Keratinocyte (primary cell): ENCODE data around the gene ELMO3. TPM values are rescaled to one million over a fixed set of nuclear protein-coding genes. Genes with fewer than 3 reads are reported as not detected.

Source experiments
- DNase-seq: peaks from one replicate; pipeline ENCODE4 v3.0.0-alpha.2; 2011; ENCODE audit warnings: low read depth, missing footprints, low spot score
- FAIRE-seq: peaks from 2 replicates; lab custom pipeline; 2011; peaks lifted over from hg19 to GRCh38; lab: Jason Lieb, UNC
- H2AFZ ChIP-seq: 2 replicates; pipeline ENCODE4 v1.6.0; 2012; ENCODE audit warnings: low read length, control low read depth, inconsistent platforms; ENCODE audit not compliant: control insufficient read depth
- H3K27ac ChIP-seq: 2 replicates; pipeline ENCODE4 v1.5.1; 2011; ENCODE audit warnings: low read length; ENCODE audit not compliant: control insufficient read depth, insufficient read depth
- H3K27me3 ChIP-seq: 3 replicates; pipeline ENCODE4 v1.6.0; 2011; ENCODE audit warnings: low read length; ENCODE audit not compliant: control insufficient read depth, insufficient read depth; ENCODE audit errors: extremely low read depth
- H3K36me3 ChIP-seq, 2 experiments: 2 replicates in 1 of 2; 3 replicates in 1 of 2; pipeline ENCODE4 v1.5.1; 2011; ENCODE audit warnings: low read length in 2 of 2, mild to moderate bottlenecking in 1 of 2; ENCODE audit not compliant: control insufficient read depth in 2 of 2, insufficient read depth in 2 of 2; ENCODE audit errors: extremely low read depth in 1 of 2
- H3K4me1 ChIP-seq: 3 replicates; pipeline ENCODE4 v1.5.1; 2011; ENCODE audit warnings: low read length; ENCODE audit not compliant: control insufficient read depth, insufficient read depth; ENCODE audit errors: extremely low read depth
- H3K4me2 ChIP-seq: 3 replicates; pipeline ENCODE4 v1.6.0; 2011; ENCODE audit warnings: low read depth, low read length; ENCODE audit not compliant: control insufficient read depth, insufficient read depth; ENCODE audit errors: extremely low read depth
- H3K4me3 ChIP-seq, 3 experiments: fragments of 200-600 bp in 1 of 3; sonication (generic) in 1 of 3; 2 replicates in 2 of 3; 3 replicates in 1 of 3; pipeline ENCODE4 v1.5.1; 2011 to 2016; ENCODE audit warnings: low read length in 3 of 3, mild to moderate bottlenecking in 3 of 3, control low read depth in 2 of 3, inconsistent platforms in 1 of 3, low read depth in 1 of 3, mixed read lengths in 1 of 3, mixed run types in 1 of 3, moderate library complexity in 1 of 3; ENCODE audit not compliant: control insufficient read depth in 2 of 3, insufficient read depth in 2 of 3; ENCODE audit errors: extremely low read depth in 1 of 3
- H3K79me2 ChIP-seq: 2 replicates; pipeline ENCODE4 v1.6.0; 2012; ENCODE audit warnings: low read length; ENCODE audit not compliant: control insufficient read depth, insufficient read depth
- H3K9ac ChIP-seq: 3 replicates; pipeline ENCODE4 v1.6.0; 2011; ENCODE audit warnings: low read length; ENCODE audit not compliant: control insufficient read depth, insufficient read depth; ENCODE audit errors: extremely low read depth
- H3K9me1 ChIP-seq: 3 replicates; pipeline ENCODE4 v1.6.0; 2011; ENCODE audit warnings: low read length; ENCODE audit not compliant: control insufficient read depth, insufficient read depth; ENCODE audit errors: extremely low read depth
- H3K9me3 ChIP-seq: 2 replicates; pipeline ENCODE4 v1.5.1; 2012; ENCODE audit warnings: low read depth, low read length; ENCODE audit not compliant: control insufficient read depth
- H4K20me1 ChIP-seq: 3 replicates; pipeline ENCODE4 v1.6.0; 2011; ENCODE audit warnings: low read length; ENCODE audit not compliant: control insufficient read depth, insufficient read depth; ENCODE audit errors: extremely low read depth
- CTCF ChIP-seq, 3 experiments: IDR thresholded peaks in 1 of 3; conservative IDR thresholded peaks in 1 of 3; optimal IDR thresholded peaks in 1 of 3; 2 replicates in 2 of 3; 3 replicates in 1 of 3; pipeline versions ENCODE3 to v1.5.1; 2011; ENCODE audit warnings: low read length in 3 of 3, mild to moderate bottlenecking in 3 of 3, moderate library complexity in 2 of 3, control low read depth in 1 of 3, inconsistent platforms in 1 of 3; ENCODE audit not compliant: insufficient read depth in 2 of 3; ENCODE audit errors: extremely low read depth in 1 of 3
- EZH2 ChIP-seq: IDR thresholded peaks from one replicate; pipeline ENCODE4 v1.6.1; 2012; ENCODE audit warnings: inconsistent platforms, mild to moderate bottlenecking, low read length, moderate library complexity
- dilution Hi-C: fragments of 300-500 bp; cut with MboI; formaldehyde crosslinking; loops from one replicate; pipeline ENCODE4 v1.7.0; 2020; ENCODE audit warnings: low sequenced_read_pairs; ENCODE audit not compliant: extremely low pct_ligation_motif_present
- polyA plus RNA-seq, 5 experiments: library from polyadenylated mRNA; depleted of rRNA in 3 of 5; stranded (reverse) in 3 of 5; stranded (forward) in 1 of 5; unstranded in 1 of 5; fragments of >200 nt; gene quantifications; 1 replicate in 1 of 5; 2 replicates in 3 of 5; 3 replicates in 1 of 5; pipeline versions ENCODE4 v1.2.1 to v1.2.3, GENCODE V29; 2011 to 2012; ENCODE audit warnings: missing spikeins in 2 of 5, low read depth in 1 of 5, low replicate concordance in 1 of 5

Gene ELMO3
- polyA plus RNA-seq, 1 donor (not counting 4 experiments of a cell fraction or from before 2014, with no cell fraction given), result 21.0 TPM

- Histone ChIP-seq H3K79me2 (peaks cover 46% of the 10 kb centered on the region), H3K27ac (no peak overlapping the region), H3K9me3 (no peaks in the 10 kb centered on the region), H3K4me2 (no peak overlapping the region), H3K4me1 (peaks cover 28% of the 10 kb centered on the region), H4K20me1 (peaks cover 4% of the 10 kb centered on the region), H3K9me1 (peaks cover 4% of the 10 kb centered on the region), H3K4me3 (no peak overlapping the region), H3K9ac (no peak overlapping the region), H3K27me3 (no peaks in the 10 kb centered on the region), H3K36me3 (peaks cover 40 to 49% of the 10 kb centered on the region in 2 experiments), H2AFZ (no peak overlapping the region)
- FAIRE-seq (no peak), DNase-seq (no peak)
- dilution Hi-C loops, result no loop called here
- TF ChIP-seq EZH2, result no peak
- TF ChIP-seq CTCF (optimal IDR thresholded peaks at IDR 0.05 in 1 of 3, IDR thresholded peaks at IDR 0.05 in 1 of 3, conservative IDR thresholded peaks at IDR 0.05 in 1 of 3; ENCODE audit: extremely low read depth in 1 of 3, insufficient read depth in 2 of 3, low read length in 3 of 3), result no peak
These were observed 1.2 kb upstream of the ELMO3 start for GRCh38 chr16:67197704-67198103.

- peaks cover 25% of the 10 kb centered on the region for H3K4me1 ChIP-seq
- no peaks in the 10 kb centered on the region for H3K27me3 ChIP-seq
- H3K27ac ChIP-seq, result peak overlapping the region; percentile 47
- FAIRE-seq (peak; percentile 84), DNase-seq (peak; percentile 54)
- H4K20me1 ChIP-seq, result peaks cover under 1% of the 10 kb centered on the region
- peaks cover 40% of the 10 kb centered on the region for H3K79me2 ChIP-seq
- H3K36me3 ChIP-seq, result peaks cover 42 to 51% of the 10 kb centered on the region in 2 experiments
- H3K9me1 ChIP-seq, result peaks cover 4% of the 10 kb centered on the region
- H3K9ac ChIP-seq, result peak overlapping the region; percentile 13
- dilution Hi-C loops, result no loop called here
- peak overlapping the region; percentile 84 for H3K4me2 ChIP-seq
- H2AFZ ChIP-seq, result no peak overlapping the region
- H3K4me3 ChIP-seq, result no peak overlapping the region
- no peaks in the 10 kb centered on the region for H3K9me3 ChIP-seq
- TF ChIP-seq EZH2 (no peak), CTCF (optimal IDR thresholded peaks at IDR 0.05 in 1 of 3, IDR thresholded peaks at IDR 0.05 in 1 of 3, conservative IDR thresholded peaks at IDR 0.05 in 1 of 3; ENCODE audit: extremely low read depth in 1 of 3, insufficient read depth in 2 of 3, low read length in 3 of 3) (peak; percentile 90 to 100 (median 99))
These were observed 645 bp upstream of the ELMO3 start for GRCh38 chr16:67198238-67198734.
